Fibroblast of pulmonary artery (primary cell): Measurements from ENCODE around the gene TMEM59.

ENCODE experiments used
- DNase-seq: peaks from one replicate; pipeline ENCODE4 v3.0.0-alpha.2; 2010; ENCODE audit warnings: low read depth
- H3K4me3 ChIP-seq: replicated peaks from 2 replicates; pipeline ENCODE4 v1.5.1; 2011; ENCODE audit warnings: low read depth, mild to moderate bottlenecking, control low read depth, low read length, moderate library complexity
- CTCF ChIP-seq: IDR thresholded peaks from 2 replicates; pipeline ENCODE4 v1.5.1; 2011; ENCODE audit warnings: mild to moderate bottlenecking, control low read depth, low read length, inconsistent platforms; ENCODE audit errors: missing control alignments

The TMEM59 gene

GRCh38 chr1:54080598-54081049, 27.6 kb upstream of the TMEM59 start:
- H3K4me3 ChIP-seq: no peak overlapping the region
- no peak for DNase-seq
- no peak for TF ChIP-seq CTCF

- H3K4me3 ChIP-seq: no peak overlapping the region
- TF ChIP-seq CTCF: no peak
Observed at GRCh38 chr1:54077359-54077758, 24.4 kb upstream of the TMEM59 start.

GRCh38 chr1:54070171-54070837, 17.3 kb upstream of the TMEM59 start:
- peak; percentile 71 for DNase-seq
- TF ChIP-seq CTCF: peak; percentile 92
- no peak overlapping the region for H3K4me3 ChIP-seq

More at GRCh38 chr1:54077359-54077758, 24.4 kb upstream of the TMEM59 start:
- no peak for DNase-seq

- no peak for DNase-seq
- no peak for TF ChIP-seq CTCF
- H3K4me3 ChIP-seq: no peak overlapping the region
Observed at GRCh38 chr1:54069791-54070170, 16.8 kb upstream of the TMEM59 start.

- DNase-seq: no peak
Observed at GRCh38 chr1:54064299-54064698, 11.3 kb upstream of the TMEM59 start.

GRCh38 chr1:54054438-54054749, 1.4 kb upstream of the TMEM59 start:
- DNase-seq: no peak
- peak overlapping the region; percentile 98 for H3K4me3 ChIP-seq
- TF ChIP-seq CTCF: no peak

More at GRCh38 chr1:54064299-54064698, 11.3 kb upstream of the TMEM59 start:
- H3K4me3 ChIP-seq: no peak overlapping the region
- TF ChIP-seq CTCF: no peak
